ENCODE measurements around the gene POU2F3. TPM values are rescaled to one million over a fixed set of nuclear protein-coding genes. Genes with fewer than 3 reads are reported as not detected.

POU2F3 gene
- total RNA-seq, 1 experiment from 2014 or later: 0.62 TPM

GRCh38 chr11:120268686-120269085 is 28.7 kb downstream of the POU2F3 start:
- no peaks in the 10 kb centered on the region for H4K20me1 ChIP-seq (ENCODE audit: low read length)

GRCh38 chr11:120270386-120270785 is 30.4 kb downstream of the POU2F3 start:
- no peak for ATAC-seq
- no peaks in the 10 kb centered on the region for H4K20me1 ChIP-seq (ENCODE audit: low read length)
- no peaks in the 10 kb centered on the region for H3K79me2 ChIP-seq (ENCODE audit: low read length)
- H3F3A ChIP-seq (ENCODE audit: low read length, unreplicated experiment): no peaks in the 10 kb centered on the region
- TF ChIP-seq EZH2 (IDR thresholded peaks at IDR 0.05; ENCODE audit: low read length, unreplicated experiment) (no peak), EZH2phosphoT487 (IDR thresholded peaks at IDR 0.05; ENCODE audit: borderline replicate concordance, low read length) (no peak), CTCF (conservative IDR thresholded peaks at IDR 0.05; ENCODE audit: low read depth, low read length) (no peak)
- no peaks in the 10 kb centered on the region for H3K9me3 ChIP-seq (ENCODE audit: low read length)
- H2AFZ ChIP-seq (ENCODE audit: low read length): no peak overlapping the region
- peaks cover 35% of the 10 kb centered on the region for H3K27me3 ChIP-seq (ENCODE audit: low read length)
- no peak for DNase-seq
- ChIA-PET CTCF (no interaction called here), POLR2A (ENCODE audit: unreplicated experiment) (interaction anchor here (0.7 kb wide), 1 partner anchor 34 kb away, joined by 4 read pairs; no protein-coding TSS in a partner anchor)
- no peak overlapping the region for H3K9ac ChIP-seq (ENCODE audit: low read length)
- no peak overlapping the region for H3K4me3 ChIP-seq (ENCODE audit: low read length)
- intact Hi-C loops (cut with micrococcal nuclease): no loop called here
- H3K27ac ChIP-seq (ENCODE audit: low read length): no peak overlapping the region
- no peaks in the 10 kb centered on the region for H3K36me3 ChIP-seq (ENCODE audit: low read depth, low read length)
- H3K4me1 ChIP-seq (ENCODE audit: insufficient read depth, low read length): peaks cover 10% of the 10 kb centered on the region
- no peaks in the 10 kb centered on the region for H3K9me2 ChIP-seq (replicated peaks; ENCODE audit: low read length)
- H3K4me2 ChIP-seq (ENCODE audit: low read length): no peak overlapping the region
- no TSS peak for BruUV-seq (replicated peaks)

More at GRCh38 chr11:120268686-120269085, 28.7 kb downstream of the POU2F3 start:
- ATAC-seq (no peak), DNase-seq (no peak)
- no peaks in the 10 kb centered on the region for H3F3A ChIP-seq (ENCODE audit: low read length, unreplicated experiment)
- no peaks in the 10 kb centered on the region for H3K9me3 ChIP-seq (ENCODE audit: low read length)
- no peak overlapping the region for H3K9ac ChIP-seq (ENCODE audit: low read length)
- H3K36me3 ChIP-seq (ENCODE audit: low read depth, low read length): no peaks in the 10 kb centered on the region
- POLR2A ChIA-PET (ENCODE audit: unreplicated experiment): no interaction called here
- no peak overlapping the region for H3K4me2 ChIP-seq (ENCODE audit: low read length)
- no peak overlapping the region for H2AFZ ChIP-seq (ENCODE audit: low read length)
- peaks cover 10% of the 10 kb centered on the region for H3K4me1 ChIP-seq (ENCODE audit: insufficient read depth, low read length)
- CTCF ChIA-PET: no interaction called here
- intact Hi-C loops (cut with micrococcal nuclease): no loop called here
- H3K9me2 ChIP-seq (replicated peaks; ENCODE audit: low read length): no peaks in the 10 kb centered on the region
- TF ChIP-seq EZH2 (IDR thresholded peaks at IDR 0.05; ENCODE audit: low read length, unreplicated experiment) (no peak), EZH2phosphoT487 (IDR thresholded peaks at IDR 0.05; ENCODE audit: borderline replicate concordance, low read length) (no peak), CTCF (conservative IDR thresholded peaks at IDR 0.05; ENCODE audit: low read depth, low read length) (no peak)
- no peaks in the 10 kb centered on the region for H3K79me2 ChIP-seq (ENCODE audit: low read length)
- no TSS peak for BruUV-seq (replicated peaks)
- H3K4me3 ChIP-seq (ENCODE audit: low read length): no peak overlapping the region
- H3K27ac ChIP-seq (ENCODE audit: low read length): no peak overlapping the region
- peaks cover 48% of the 10 kb centered on the region for H3K27me3 ChIP-seq (ENCODE audit: low read length)

GRCh38 chr11:120271672-120272071 is 31.7 kb downstream of the POU2F3 start:
- ChIA-PET CTCF (interaction anchor here (0.7 kb wide), 1 partner anchor 28 kb away, joined by 3 read pairs; no protein-coding TSS in a partner anchor), POLR2A (ENCODE audit: unreplicated experiment) (no interaction called here)
- no peaks in the 10 kb centered on the region for H4K20me1 ChIP-seq (ENCODE audit: low read length)
- H3K4me3 ChIP-seq (ENCODE audit: low read length): no peak overlapping the region
- no peak overlapping the region for H2AFZ ChIP-seq (ENCODE audit: low read length)
- intact Hi-C loops (cut with micrococcal nuclease): no loop called here
- H3K4me2 ChIP-seq (ENCODE audit: low read length): no peak overlapping the region
- TF ChIP-seq EZH2phosphoT487 (IDR thresholded peaks at IDR 0.05; ENCODE audit: borderline replicate concordance, low read length): no peak
- TF ChIP-seq EZH2 (IDR thresholded peaks at IDR 0.05; ENCODE audit: low read length, unreplicated experiment): no peak
- no peak for TF ChIP-seq CTCF (conservative IDR thresholded peaks at IDR 0.05; ENCODE audit: low read depth, low read length)
- H3K27me3 ChIP-seq (ENCODE audit: low read length): peaks cover 22% of the 10 kb centered on the region
- H3K79me2 ChIP-seq (ENCODE audit: low read length): no peaks in the 10 kb centered on the region
- BruUV-seq (replicated peaks): no TSS peak
- H3F3A ChIP-seq (ENCODE audit: low read length, unreplicated experiment): no peaks in the 10 kb centered on the region
- peaks cover 10% of the 10 kb centered on the region for H3K4me1 ChIP-seq (ENCODE audit: insufficient read depth, low read length)
- no peak for ATAC-seq
- H3K9me2 ChIP-seq (replicated peaks; ENCODE audit: low read length): no peaks in the 10 kb centered on the region
- no peaks in the 10 kb centered on the region for H3K36me3 ChIP-seq (ENCODE audit: low read depth, low read length)
- no peak overlapping the region for H3K27ac ChIP-seq (ENCODE audit: low read length)
- no peak overlapping the region for H3K9ac ChIP-seq (ENCODE audit: low read length)
- H3K9me3 ChIP-seq (ENCODE audit: low read length): no peaks in the 10 kb centered on the region
- DNase-seq: no peak
